GM21576 (cell line): ENCODE measurements around the gene OARD1.
"Not testable (repeated sequence)": the region's sequence is repeated elsewhere in the genome, so short reads cannot be mapped to it uniquely, and the experiment has no call there.

Source experiments
- ATAC-seq: cut with Tn5 transposase; IDR thresholded peaks from one replicate; pipeline ENCODE4 v1.9.1; 2021; ENCODE audit warnings: mild to moderate bottlenecking, moderate library complexity; ENCODE audit not compliant: unreplicated experiment

The OARD1 gene

GRCh38 chr6:41071923-41072835 is at the start of gene OARD1:
Gene OARD1, minus strand, starts transcription at chr6:41072356. Its CDS starts 722 bp downstream, at chr6:41071634.
- peak; percentile 62 for ATAC-seq

- ATAC-seq = no peak
These were observed 47.9 kb upstream of the OARD1 start for GRCh38 chr6:41120058-41120457.

GRCh38 chr6:41119508-41119907 is 47.4 kb upstream of the OARD1 start:
- ATAC-seq = no peak

- ATAC-seq = not testable (repeated sequence)
These were observed 42.9 kb upstream of the OARD1 start for GRCh38 chr6:41115027-41115426.

- no peak for ATAC-seq
These were observed 38.9 kb upstream of the OARD1 start for GRCh38 chr6:41111017-41111416.

- no peak for ATAC-seq
These were observed 31.7 kb upstream of the OARD1 start for GRCh38 chr6:41103847-41104246.

GRCh38 chr6:41100871-41101287 is 28.7 kb upstream of the OARD1 start:
- ATAC-seq = no peak

GRCh38 chr6:41098366-41098765 is 26.2 kb upstream of the OARD1 start:
- ATAC-seq = no peak

GRCh38 chr6:41097467-41098090 is 25.4 kb upstream of the OARD1 start:
- ATAC-seq = no peak

GRCh38 chr6:41093729-41094128 is 21.6 kb upstream of the OARD1 start:
- no peak for ATAC-seq

- ATAC-seq = no peak
These were observed 20.4 kb upstream of the OARD1 start for GRCh38 chr6:41092421-41093140.

GRCh38 chr6:41090841-41091761 is 18.9 kb upstream of the OARD1 start:
- no peak for ATAC-seq

- no peak for ATAC-seq
These were observed 16.3 kb upstream of the OARD1 start for GRCh38 chr6:41088451-41088850.

- ATAC-seq = no peak
These were observed 13.0 kb upstream of the OARD1 start for GRCh38 chr6:41085182-41085581.

- ATAC-seq = no peak
These were observed 10.9 kb upstream of the OARD1 start for GRCh38 chr6:41083072-41083471.

- no peak for ATAC-seq
These were observed 8.5 kb upstream of the OARD1 start for GRCh38 chr6:41080621-41081020.

- ATAC-seq = no peak
These were observed 6.9 kb upstream of the OARD1 start for GRCh38 chr6:41079080-41079479.

- no peak for ATAC-seq
These were observed 5.9 kb upstream of the OARD1 start for GRCh38 chr6:41078101-41078500.

GRCh38 chr6:41077536-41077935 is 5.4 kb upstream of the OARD1 start:
- ATAC-seq = no peak
